Stimulated activated CD4-positive, alpha-beta T cell treated with anti-CD3 and anti-CD28 coated beads, TNF-alpha, amount 100 ng/mL, for 48 hours (primary cell): ENCODE measurements around the gene NCAN.
A peak's percentile ranks its signal among the peaks of the same experiment; 100 is the strongest.
"Not testable (repeated sequence)": the region's sequence is repeated elsewhere in the genome, so short reads cannot be mapped to it uniquely, and the experiment has no call there.

Experiments used
- DNase-seq, 3 donors: peaks; one replicate each; pipeline ENCODE4 v3.0.0-alpha.2; 2020; ENCODE audit warnings: low read depth in 3 of 3

Gene NCAN

DNA sequence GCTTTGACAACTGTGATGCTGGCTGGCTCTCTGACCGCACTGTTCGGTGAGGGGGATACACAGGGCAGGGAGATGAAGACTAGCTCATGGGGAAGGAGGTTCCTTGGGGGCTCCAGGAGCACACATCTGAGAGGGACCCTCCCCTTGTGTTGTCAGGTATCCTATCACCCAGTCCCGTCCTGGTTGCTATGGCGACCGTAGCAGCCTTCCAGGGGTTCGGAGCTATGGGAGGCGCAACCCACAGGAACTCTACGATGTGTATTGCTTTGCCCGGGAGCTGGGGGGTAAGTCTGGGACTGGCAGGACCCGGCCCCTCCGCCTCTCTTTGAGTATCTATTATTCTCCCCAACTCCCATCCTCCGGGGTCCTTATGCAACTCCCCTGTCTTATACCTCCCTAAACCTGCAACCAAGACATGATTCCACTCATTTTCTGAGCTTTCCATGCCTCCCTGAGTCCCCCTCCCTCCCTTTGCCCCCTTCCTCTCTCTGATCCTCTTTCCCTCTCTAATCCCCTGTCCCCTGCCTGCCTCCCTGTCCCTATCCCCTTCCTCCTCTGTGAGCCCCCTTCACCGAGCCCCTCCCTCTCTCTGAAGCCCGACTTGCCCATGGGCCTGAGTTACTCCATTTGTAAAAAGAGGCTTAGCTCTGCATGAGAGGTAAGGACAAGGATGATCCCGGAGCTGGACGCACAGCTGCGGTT lies 12.5 kb downstream of the NCAN start:
- no peak for DNase-seq

DNA sequence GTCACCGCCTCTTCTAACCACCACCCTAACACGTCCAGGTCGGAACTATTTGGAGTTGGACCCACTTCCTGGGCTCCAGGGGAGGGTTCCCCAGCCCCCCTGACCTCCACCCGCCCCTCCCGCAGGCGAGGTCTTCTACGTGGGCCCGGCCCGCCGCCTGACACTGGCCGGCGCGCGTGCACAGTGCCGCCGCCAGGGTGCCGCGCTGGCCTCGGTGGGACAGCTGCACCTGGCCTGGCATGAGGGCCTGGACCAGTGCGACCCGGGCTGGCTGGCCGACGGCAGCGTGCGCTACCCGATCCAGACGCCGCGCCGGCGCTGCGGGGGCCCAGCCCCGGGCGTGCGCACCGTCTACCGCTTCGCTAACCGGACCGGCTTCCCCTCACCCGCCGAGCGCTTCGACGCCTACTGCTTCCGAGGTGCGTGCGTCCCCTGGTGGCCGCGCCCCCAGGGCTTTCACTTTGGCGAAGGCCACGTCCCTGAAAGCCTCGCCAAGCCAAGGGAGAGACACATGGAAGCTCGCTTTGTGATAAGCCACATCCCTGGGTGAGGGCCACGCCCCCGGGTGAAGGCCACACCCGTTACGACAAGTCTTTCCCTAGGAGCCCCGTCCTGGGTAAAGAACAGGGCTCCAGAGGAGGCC lies 13.2 kb downstream of the NCAN start:
- DNase-seq, result peak; percentile 46 to 67 (median 53)

DNA sequence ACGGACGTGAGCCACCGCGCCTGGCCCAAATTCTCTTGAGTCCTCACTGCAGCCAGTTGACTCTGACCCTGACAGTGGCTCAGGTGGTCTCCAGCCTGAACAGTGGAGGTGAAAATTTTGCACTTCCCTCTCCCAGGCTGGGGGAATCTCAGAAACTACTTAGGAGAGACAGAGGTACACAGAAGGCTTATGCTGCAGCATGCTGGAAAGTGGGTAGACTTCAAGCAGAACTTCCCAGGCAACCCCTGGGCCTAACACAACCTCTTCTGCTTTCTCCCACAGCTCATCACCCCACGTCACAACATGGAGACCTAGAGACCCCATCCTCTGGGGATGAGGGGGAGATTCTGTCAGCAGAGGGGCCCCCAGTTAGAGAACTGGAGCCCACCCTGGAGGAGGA lies 14.4 kb downstream of the NCAN start:
- DNase-seq, result no peak

DNA sequence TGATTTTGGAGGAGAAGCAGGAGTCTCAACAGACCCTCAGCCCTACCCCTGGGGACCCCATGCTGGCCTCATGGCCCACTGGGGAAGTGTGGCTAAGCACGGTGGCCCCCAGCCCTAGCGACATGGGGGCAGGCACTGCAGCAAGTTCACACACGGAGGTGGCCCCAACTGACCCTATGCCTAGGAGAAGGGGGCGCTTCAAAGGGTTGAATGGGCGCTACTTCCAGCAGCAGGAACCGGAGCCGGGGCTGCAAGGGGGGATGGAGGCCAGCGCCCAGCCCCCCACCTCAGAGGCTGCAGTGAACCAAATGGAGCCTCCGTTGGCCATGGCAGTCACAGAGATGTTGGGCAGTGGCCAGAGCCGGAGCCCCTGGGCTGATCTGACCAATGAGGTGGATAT lies 14.9 kb downstream of the NCAN start:
- DNase-seq, result no peak

DNA sequence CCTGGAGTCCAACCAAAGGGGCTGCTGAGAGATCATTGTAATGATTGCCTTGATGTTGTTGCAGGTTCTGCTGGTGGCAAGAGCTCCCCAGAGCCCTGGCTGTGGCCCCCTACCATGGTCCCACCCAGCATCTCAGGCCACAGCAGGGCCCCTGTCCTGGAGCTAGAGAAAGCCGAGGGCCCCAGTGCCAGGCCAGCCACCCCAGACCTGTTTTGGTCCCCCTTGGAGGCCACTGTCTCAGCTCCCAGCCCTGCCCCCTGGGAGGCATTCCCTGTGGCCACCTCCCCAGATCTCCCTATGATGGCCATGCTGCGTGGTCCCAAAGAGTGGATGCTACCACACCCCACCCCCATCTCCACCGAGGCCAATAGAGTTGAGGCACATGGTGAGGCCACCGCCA lies 15.5 kb downstream of the NCAN start:
- DNase-seq, result no peak

DNA sequence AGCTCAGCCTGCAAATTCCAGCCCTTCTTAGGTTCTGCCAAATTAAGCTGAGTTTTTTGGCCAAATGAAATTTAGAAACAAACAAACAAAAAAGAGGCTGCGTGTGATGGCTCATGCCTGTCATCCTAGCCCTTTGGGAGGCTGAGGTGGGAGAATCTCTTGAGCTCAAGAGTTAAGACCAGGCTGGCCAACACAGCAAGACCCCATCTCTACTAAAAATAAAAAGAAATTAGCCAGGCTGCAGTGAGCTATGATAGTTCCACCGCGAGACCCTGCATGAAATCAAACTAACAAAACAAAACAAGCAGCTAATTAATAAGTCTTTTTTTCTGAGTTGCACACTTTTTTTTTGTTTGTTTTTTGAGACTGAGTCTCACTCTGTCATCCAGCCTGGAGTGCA lies 17.9 kb downstream of the NCAN start:
- no peak for DNase-seq

DNA sequence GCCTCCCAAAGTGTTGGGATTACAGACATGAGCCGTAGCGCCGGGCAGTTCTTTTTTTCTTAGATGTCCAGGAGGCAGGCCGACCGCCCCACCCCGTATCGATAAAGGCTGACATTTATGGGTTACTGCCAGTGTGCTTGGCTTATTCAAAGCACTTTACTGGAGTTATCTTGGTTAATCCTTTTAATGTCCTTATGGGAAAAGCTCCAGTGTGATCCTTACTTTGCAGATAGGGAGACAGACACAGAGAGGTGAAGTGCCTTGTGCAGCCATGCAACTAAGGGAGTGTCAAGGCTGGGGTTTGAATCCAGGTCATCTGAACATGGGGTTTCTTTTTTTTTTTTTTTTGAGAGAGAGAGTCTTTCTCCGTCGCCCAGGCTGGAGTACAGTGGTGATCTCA lies 19.2 kb downstream of the NCAN start:
- no peak for DNase-seq

DNA sequence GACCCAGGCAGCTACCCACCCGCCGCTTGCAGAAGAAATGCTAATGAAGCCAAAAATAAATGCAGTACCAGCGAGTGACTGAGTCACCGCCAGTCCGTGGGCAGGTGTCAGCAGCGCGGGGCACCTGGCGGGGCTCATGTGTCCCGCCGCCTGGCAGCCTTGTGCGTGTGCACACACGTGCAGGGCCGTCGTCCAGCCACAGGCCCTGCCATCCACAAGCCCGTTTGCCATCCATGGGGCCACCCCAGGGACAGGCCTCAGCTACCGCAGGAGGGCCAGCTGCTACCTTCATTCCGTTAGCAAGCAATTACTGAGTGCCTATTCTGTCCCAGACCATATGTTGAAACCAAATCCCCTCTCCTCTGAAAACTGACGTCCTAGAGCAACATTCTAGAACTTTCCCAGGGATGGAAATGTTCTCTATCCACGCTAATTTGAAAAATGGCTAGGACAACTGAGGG lies 20.5 kb downstream of the NCAN start:
- no peak for DNase-seq

DNA sequence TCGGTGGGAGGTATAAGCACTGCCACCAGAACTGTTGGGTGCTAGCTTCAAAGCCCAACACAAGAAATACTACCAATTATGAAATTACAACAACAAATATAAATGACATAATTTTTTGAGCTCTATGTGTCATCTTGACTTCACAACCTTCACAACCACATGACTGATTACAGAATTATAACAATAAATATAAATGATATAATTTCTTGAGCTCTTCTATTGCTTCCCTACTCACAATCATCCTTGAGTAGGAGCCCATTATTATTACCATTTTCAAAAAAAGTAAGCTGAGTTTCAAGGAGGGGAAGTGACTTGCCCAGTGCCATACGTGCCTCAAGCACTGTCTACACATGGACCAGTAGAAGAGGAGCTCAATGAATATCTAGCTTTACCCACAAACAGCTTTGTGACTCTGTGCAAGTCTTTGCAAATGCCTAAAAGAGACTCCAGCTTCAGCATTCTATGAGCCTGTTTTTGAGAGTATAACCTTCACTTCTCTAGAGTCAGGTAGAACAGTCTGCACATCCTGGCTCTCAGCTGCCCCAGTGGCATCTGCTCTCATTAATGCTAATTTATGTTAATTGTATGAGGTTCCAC lies 22.6 kb downstream of the NCAN start:
- no peak for DNase-seq

DNA sequence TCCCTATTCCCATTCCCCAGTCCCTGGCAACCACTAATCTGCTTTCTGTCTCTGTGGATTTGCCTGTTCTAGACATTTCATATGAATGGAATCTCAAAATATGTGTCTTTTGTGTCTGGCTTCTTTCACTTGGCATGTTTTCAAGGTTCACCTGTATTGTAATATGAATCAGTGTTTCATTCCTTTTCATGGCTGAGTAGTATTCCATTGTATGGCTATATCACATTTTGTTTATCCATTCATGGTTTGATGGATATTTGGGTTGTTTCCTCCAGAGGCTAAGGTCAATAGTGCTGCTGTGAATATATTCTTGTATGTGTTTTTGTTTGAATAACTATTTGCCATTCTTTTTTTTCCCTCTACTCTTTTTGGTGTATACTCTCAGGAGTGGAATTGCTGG lies 24.4 kb downstream of the NCAN start:
- DNase-seq, result no peak

DNA sequence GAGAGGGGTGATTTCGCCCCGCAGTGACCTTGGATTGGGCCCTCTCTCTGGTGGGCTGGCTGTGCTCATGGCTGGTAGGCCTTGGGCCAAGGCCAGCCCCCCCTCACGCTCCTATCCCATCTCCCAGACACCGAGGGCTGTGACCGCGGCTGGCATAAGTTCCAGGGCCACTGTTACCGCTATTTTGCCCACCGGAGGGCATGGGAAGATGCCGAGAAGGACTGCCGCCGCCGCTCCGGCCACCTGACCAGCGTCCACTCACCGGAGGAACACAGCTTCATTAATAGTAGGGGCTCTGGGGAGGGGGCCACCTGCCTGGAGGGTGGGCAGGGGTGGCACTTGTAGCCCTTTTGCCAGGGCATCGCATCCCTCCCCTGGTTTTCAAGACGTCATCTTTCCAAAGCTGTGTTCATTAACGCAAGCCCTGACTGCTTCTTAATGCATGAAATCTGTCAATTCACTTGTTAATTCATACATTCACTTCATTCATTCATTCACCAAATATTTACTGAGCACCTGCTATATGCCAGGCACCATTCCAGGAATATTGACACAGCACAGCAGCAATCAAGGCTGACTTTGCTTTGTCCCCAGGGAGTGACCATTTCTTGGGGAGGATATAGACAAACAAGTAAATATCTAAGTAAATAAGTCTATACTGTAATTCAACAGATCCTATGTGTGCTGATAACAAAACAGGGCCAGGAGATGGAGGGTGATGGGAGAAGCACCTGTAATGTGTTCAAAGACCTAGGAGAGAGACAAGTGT lies 26.6 kb downstream of the NCAN start:
- DNase-seq, result no peak

DNA sequence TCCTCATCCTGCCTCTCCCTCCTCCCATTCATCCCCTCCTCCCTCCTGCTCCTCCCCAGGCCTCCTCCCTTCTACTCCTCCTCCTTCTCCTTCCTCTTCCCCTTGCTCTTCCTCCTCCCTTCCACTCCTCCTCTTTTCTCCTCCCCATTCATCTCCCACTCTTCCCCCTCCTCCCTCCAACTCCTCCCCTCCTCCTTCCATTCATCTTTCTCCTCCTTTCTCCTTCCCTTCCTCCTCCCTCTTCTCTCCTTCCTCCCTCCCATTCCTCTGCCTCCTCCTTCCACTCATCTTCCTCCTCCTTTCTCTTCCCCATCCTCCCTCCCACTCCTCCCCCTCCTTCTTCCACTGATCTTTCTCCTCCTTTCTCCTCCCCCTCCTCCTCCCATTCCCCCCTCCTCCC lies 27.9 kb downstream of the NCAN start:
- DNase-seq, result no peak

DNA sequence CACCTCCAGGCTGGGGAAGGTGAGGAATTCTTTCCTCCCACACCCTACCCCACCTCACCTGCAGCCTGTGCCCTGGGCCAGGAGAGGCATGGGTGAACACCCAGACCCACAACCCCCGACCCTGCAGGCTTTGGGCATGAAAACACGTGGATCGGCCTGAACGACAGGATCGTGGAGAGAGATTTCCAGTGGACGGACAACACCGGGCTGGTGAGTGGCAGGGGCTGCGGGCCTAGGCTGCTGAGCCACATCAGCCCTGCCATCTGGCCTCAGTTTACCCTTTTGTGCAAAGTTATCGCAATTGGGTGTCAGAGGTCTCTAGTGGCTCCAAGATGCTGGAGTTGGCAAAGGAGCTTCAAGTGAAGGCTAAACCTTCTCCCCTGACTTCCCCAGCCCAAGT lies 28.7 kb downstream of the NCAN start:
- no peak for DNase-seq

DNA sequence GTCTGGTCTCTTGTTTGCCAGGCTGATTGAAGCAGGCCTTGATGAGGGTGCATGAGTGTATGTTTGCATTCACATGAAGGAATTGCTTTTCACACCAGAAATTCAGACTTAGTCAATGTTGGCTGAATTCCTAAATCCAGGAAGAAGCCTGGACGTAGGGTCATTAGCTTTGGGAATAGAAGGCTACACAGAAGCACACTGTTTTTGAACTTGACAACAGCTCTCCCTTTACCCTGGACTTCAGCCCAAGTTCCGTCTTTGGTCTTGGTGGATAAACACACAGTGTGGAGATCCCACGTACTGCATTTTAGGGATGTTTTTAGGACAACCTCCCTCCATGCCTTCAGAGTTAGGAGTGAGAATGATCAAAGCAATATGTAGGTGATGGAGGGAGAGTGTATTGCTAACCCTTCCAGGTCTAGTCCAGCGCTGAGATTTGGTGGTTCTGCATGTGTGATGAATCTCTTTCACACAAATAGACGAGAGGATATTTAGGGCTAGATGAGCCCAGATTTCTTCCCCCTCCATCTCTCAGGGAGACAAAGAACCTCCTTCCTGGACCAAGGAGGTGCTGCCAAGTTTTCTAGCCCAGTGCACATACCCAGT lies 38.5 kb downstream of the NCAN start:
- DNase-seq, result no peak

DNA sequence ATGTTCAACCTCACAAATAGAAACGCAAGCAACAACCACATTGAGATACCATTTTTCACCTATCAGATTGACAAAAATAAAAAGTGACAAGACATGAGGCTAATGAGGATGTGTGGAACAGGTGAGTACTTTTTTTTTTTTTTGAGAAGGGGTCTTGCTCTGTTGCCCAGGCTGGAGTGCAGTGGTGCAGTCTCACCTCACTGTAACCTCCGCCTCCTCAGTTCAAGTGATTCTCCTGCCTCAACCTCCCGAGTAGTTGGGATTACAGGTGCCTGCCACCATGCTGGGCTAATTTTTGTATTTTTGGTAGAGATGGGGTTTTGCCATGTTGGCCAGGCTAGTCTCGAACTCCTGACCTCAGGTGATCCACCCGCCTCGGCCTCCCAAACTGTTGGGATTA lies 41.7 kb downstream of the NCAN start:
- not testable (repeated sequence) for DNase-seq

DNA sequence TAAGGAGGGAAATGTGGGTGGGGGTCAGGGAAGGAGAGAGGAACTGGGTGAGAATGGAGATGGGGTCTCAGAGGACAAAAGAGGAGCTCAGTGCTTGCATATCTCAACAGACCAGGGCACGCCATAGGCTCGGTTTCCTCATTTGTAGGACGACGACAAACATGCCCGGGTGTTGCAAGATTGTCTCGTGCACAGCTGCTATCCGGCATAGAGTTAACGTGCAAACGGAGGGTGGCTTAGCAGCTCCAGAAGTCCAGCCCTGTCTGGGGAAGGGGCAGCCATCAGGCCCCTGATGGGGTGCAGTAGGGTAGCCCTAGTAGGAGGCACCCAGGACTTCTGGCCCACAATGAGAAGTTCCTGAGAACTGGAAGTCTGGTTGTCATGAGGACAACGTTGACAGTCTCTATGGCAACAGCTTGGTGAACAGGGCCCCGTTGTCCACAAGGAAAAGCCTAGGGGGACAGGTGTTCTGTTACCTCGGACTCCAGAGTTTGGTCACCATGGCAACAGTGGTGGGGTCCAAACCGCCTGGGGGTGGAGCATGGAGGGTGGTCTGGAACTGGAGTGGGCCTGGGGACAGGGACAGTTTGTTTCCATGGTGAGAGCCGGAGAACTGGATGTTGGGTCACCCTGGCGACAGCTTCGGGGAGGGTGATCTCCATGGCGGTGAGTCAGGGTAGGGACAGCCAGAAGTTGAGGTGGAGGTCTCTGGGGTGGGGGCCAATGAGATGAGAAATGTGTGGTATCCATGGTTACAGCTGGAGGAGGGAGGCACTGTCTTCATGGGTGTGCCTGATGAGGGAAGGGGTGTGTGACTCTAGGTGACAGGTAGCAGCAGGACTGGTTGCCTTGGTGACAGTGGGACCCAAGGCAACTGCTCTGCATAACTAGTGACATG lies 44.6 kb downstream of the NCAN start:
- no peak for DNase-seq

DNA sequence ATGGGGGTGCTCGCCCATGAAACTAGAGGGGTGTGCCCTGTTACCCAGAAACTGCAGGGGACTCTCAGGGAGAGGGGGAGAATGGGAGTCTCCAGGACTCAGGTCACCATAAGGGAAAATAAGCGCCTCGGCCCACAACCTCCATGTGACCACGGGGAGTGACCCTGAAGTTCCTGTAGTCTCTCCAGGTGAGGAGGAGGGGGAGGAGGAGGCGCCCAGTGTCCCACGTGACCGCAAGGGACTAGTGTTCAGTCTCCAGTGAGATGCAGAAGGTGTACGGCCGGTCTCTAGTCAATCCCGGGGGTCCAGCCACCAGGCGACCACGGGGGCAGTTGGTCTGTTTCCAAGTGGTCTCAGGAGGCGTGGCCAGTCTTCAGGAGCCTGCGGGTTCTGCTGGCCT lies 45.4 kb downstream of the NCAN start:
- DNase-seq, result no peak

DNA sequence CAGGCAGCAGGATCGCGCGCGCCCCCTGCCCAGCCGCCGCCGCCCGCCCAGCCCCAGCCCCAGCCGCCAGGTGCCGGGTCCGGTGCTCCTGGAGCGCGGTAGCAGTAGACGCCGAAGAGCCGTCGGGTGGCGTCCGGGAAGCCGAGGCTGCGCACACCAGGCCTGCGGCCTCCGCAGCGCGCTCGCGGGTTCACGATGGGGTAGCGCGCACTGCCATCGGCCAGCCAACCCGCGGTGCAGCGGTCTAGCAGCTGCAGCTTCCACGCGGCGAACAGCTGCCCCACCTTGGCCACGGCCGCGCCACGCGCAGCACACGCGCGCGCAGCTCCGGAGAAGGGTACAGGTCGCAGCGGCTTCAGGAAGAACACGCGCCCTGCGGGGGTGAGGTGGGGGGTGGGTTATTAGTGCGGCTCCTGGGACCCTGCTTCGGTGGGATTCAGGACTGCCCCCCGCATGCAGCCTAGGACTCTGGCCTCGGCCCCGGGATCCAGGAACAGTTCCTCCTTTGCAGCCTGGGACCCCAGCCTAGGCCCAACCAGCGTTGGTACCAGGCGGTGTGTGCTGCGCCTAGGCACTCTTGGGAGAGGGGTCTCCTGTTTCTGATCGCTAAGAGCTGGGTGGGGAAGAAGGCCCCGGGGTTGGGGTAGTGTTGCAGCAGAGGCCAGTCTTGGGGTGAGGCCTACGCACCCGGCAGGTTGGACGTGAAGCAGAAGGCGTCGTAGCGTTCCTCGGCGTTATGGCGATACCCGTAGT lies 46.3 kb downstream of the NCAN start:
- DNase-seq, result no peak

DNA sequence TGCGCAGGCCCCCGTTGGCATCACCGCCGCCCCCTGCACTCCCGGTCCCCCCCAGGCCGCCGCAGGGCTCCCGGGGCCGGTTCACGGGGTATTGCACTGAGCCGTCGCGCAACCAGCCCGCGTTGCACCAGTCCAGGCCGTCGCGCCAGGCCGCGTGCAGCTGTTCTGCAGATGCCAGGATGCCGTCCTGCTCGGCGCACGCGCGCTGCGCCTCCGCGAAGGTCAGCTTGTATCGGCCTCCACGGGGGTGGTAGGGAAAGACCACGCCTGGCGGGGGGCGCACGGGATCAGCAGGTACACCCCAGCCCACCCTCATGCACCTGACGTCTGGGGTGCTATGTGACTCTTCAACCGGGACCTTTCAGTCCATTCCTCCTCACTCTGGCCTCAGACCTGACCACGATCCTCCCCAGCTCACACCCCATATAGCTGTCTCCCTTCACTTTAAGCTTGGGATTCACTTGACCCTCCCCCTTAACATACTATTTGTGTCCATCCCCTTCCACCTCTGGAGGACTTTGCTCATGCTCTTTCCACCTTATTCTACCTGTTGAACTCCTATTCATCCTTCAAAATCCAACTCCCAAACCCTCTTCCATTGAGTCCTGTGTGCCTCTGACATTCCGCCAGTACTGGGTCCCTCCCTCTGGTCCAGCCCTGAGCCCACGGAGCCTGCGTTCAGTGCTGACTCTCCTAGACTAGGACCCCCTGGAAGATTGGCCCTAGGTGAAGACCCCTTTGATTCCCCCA lies 47.0 kb downstream of the NCAN start:
- no peak for DNase-seq

DNA sequence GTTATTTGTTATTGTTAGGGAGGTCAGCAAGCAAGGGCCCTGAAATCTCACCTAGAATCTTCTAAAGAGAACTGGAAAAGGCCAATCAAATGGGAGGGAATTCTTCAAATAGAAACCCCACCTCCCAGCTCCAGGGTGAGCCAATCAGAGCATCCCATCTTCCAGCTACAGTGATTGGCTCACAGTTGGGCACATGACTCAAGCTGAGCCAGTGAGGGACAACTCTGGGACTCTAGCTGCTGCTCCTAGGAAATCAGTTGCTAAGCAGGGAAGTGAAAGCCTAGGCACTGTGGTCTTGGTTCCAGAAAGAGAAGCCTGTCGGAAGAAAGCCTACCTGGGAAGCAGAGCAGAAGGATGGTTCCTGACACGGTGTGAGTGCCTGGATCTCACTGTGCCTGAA lies 48.0 kb downstream of the NCAN start:
- no peak for DNase-seq
